ENCODE measurements around the gene CD244.
"Not testable (repeated sequence)": the region's sequence is repeated elsewhere in the genome, so short reads cannot be mapped to it uniquely, and the experiment has no call there.

CD244 gene

GRCh38 chr1:160797861-160798273 is 64.8 kb downstream of the CD244 start:
- peak; percentile 83 for DNase-seq (ENCODE audit: low read depth, low spot score)
- no peak overlapping the region; the same call in none of the 2 replicates for H3K4me3 ChIP-seq (ENCODE audit: low read length)

- DNase-seq (ENCODE audit: low read depth, low spot score): no peak
- peak overlapping the region; percentile 58 for H3K4me3 ChIP-seq (ENCODE audit: low read length)
Measured at GRCh38 chr1:160797271-160797709, 65.4 kb downstream of the CD244 start.

GRCh38 chr1:160795951-160796383 is 66.7 kb downstream of the CD244 start, which contains the start of gene LY9:
Gene LY9 (plus strand): TSS chr1:160796174. CDS start chr1:160796188, 14 bp downstream.
- peak within 1 kb of the TSS; percentile 58 for H3K4me3 ChIP-seq (ENCODE audit: low read length)
- DNase-seq (ENCODE audit: low read depth, low spot score): peak; percentile 95

- DNase-seq (ENCODE audit: low read depth, low spot score): no peak
- H3K4me3 ChIP-seq (ENCODE audit: low read length): no peak overlapping the region
Measured at GRCh38 chr1:160794376-160794775, 68.3 kb downstream of the CD244 start.

- DNase-seq (ENCODE audit: low read depth, low spot score): no peak
- no peak overlapping the region for H3K4me3 ChIP-seq (ENCODE audit: low read length)
Measured at GRCh38 chr1:160789702-160790611, 72.7 kb downstream of the CD244 start.

GRCh38 chr1:160789051-160789701 is 73.5 kb downstream of the CD244 start:
- no peak for DNase-seq (ENCODE audit: low read depth, low spot score)
- no peak overlapping the region for H3K4me3 ChIP-seq (ENCODE audit: low read length)

GRCh38 chr1:160782988-160783765 is 79.5 kb downstream of the CD244 start:
- not testable (repeated sequence) for H3K4me3 ChIP-seq (ENCODE audit: low read length); DNase-seq (ENCODE audit: low read depth, low spot score)

GRCh38 chr1:160781914-160782689 is 80.6 kb downstream of the CD244 start:
- H3K4me3 ChIP-seq (ENCODE audit: low read length): no peak overlapping the region
- DNase-seq (ENCODE audit: low read depth, low spot score): no peak

GRCh38 chr1:160781186-160781766 is 81.4 kb downstream of the CD244 start:
- H3K4me3 ChIP-seq (ENCODE audit: low read length): no peak overlapping the region
- no peak for DNase-seq (ENCODE audit: low read depth, low spot score)

- H3K4me3 ChIP-seq (ENCODE audit: low read length): no peak overlapping the region
- DNase-seq (ENCODE audit: low read depth, low spot score): no peak
Measured at GRCh38 chr1:160780398-160780755, 82.3 kb downstream of the CD244 start.

Measured in Jurkat, Clone E6-1 (cell line).